ENCODE data around the gene PCNP. TPM values are rescaled to one million over a fixed set of nuclear protein-coding genes. Genes with fewer than 3 reads are reported as not detected.

PCNP gene
- polyA plus RNA-seq, 1 donor (not counting 4 experiments of a cell fraction or from before 2014, with no cell fraction given) = 97.8 TPM

DNA sequence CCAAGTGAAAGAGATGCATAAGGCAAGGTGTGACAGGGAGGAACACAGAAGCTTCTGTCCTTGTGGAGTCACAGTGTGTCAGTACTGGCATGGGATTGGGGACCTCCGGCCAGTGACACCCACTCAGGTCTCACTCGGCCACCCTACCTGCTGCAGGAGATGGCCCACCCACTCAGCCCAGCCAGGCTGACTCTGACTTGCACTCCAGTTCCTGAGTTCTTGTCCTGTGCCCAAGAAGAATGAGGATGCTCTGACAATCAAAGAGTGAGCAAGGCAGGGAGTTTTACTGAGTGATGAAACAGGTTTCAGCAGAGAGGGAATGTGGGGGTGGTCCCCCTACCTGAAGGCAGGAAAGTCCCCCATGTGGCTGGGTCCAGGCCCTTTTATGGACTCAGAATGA, 50.9 kb downstream of the PCNP start:
- no peaks in the 10 kb centered on the region for H3K9me3 ChIP-seq (ENCODE audit: control insufficient read depth, low read depth, low read length)
- H3K27ac ChIP-seq (ENCODE audit: control insufficient read depth, insufficient read depth, low read length) = no peak overlapping the region
- no peak for TF ChIP-seq CTCF (optimal IDR thresholded peaks at IDR 0.05 in 1 of 3, IDR thresholded peaks at IDR 0.05 in 1 of 3, conservative IDR thresholded peaks at IDR 0.05 in 1 of 3; ENCODE audit: extremely low read depth in 1 of 3, insufficient read depth in 2 of 3, low read length in 3 of 3)
- TF ChIP-seq EZH2 (IDR thresholded peaks at IDR 0.05; ENCODE audit: low read length) = no peak
- FAIRE-seq (no peak), DNase-seq (ENCODE audit: low read depth, low spot score) (no peak)
- dilution Hi-C loops (cut with MboI; ENCODE audit: extremely low pct_ligation_motif_present, low sequenced_read_pairs) = no loop called here
- H3K4me1 ChIP-seq (ENCODE audit: control insufficient read depth, extremely low read depth, insufficient read depth, low read length) = no peaks in the 10 kb centered on the region
- H3K36me3 ChIP-seq (ENCODE audit: control insufficient read depth in 2 of 2, extremely low read depth in 1 of 2, insufficient read depth in 2 of 2, low read length in 2 of 2) = no peaks in the 10 kb centered on the region
- H3K9me1 ChIP-seq (ENCODE audit: control insufficient read depth, extremely low read depth, insufficient read depth, low read length) = no peaks in the 10 kb centered on the region
- H3K27me3 ChIP-seq (ENCODE audit: control insufficient read depth, extremely low read depth, insufficient read depth, low read length) = no peaks in the 10 kb centered on the region
- no peaks in the 10 kb centered on the region for H4K20me1 ChIP-seq (ENCODE audit: control insufficient read depth, extremely low read depth, insufficient read depth, low read length)
- no peak overlapping the region for H3K4me2 ChIP-seq (ENCODE audit: control insufficient read depth, extremely low read depth, insufficient read depth, low read depth, low read length)
- H3K9ac ChIP-seq (ENCODE audit: control insufficient read depth, extremely low read depth, insufficient read depth, low read length) = no peak overlapping the region
- H3K79me2 ChIP-seq (ENCODE audit: control insufficient read depth, insufficient read depth, low read length) = no peaks in the 10 kb centered on the region
- no peak overlapping the region for H2AFZ ChIP-seq (ENCODE audit: control insufficient read depth, low read length)
- H3K4me3 ChIP-seq (ENCODE audit: control insufficient read depth in 2 of 3, extremely low read depth in 1 of 3, insufficient read depth in 2 of 3, low read depth in 1 of 3, low read length in 3 of 3) = no peak overlapping the region

- H3K27ac ChIP-seq (ENCODE audit: control insufficient read depth, insufficient read depth, low read length) = no peak overlapping the region
- no peaks in the 10 kb centered on the region for H3K36me3 ChIP-seq (ENCODE audit: control insufficient read depth in 2 of 2, extremely low read depth in 1 of 2, insufficient read depth in 2 of 2, low read length in 2 of 2)
- no peaks in the 10 kb centered on the region for H3K9me1 ChIP-seq (ENCODE audit: control insufficient read depth, extremely low read depth, insufficient read depth, low read length)
- dilution Hi-C loops (cut with MboI; ENCODE audit: extremely low pct_ligation_motif_present, low sequenced_read_pairs) = no loop called here
- H3K27me3 ChIP-seq (ENCODE audit: control insufficient read depth, extremely low read depth, insufficient read depth, low read length) = no peaks in the 10 kb centered on the region
- FAIRE-seq (no peak), DNase-seq (ENCODE audit: low read depth, low spot score) (no peak)
- no peak overlapping the region for H2AFZ ChIP-seq (ENCODE audit: control insufficient read depth, low read length)
- no peak overlapping the region for H3K9ac ChIP-seq (ENCODE audit: control insufficient read depth, extremely low read depth, insufficient read depth, low read length)
- no peaks in the 10 kb centered on the region for H3K79me2 ChIP-seq (ENCODE audit: control insufficient read depth, insufficient read depth, low read length)
- TF ChIP-seq EZH2 (IDR thresholded peaks at IDR 0.05; ENCODE audit: low read length) (no peak), CTCF (optimal IDR thresholded peaks at IDR 0.05 in 1 of 3, IDR thresholded peaks at IDR 0.05 in 1 of 3, conservative IDR thresholded peaks at IDR 0.05 in 1 of 3; ENCODE audit: extremely low read depth in 1 of 3, insufficient read depth in 2 of 3, low read length in 3 of 3) (no peak)
- no peak overlapping the region for H3K4me2 ChIP-seq (ENCODE audit: control insufficient read depth, extremely low read depth, insufficient read depth, low read depth, low read length)
- no peaks in the 10 kb centered on the region for H3K4me1 ChIP-seq (ENCODE audit: control insufficient read depth, extremely low read depth, insufficient read depth, low read length)
- H4K20me1 ChIP-seq (ENCODE audit: control insufficient read depth, extremely low read depth, insufficient read depth, low read length) = no peaks in the 10 kb centered on the region
- H3K4me3 ChIP-seq (ENCODE audit: control insufficient read depth in 2 of 3, extremely low read depth in 1 of 3, insufficient read depth in 2 of 3, low read depth in 1 of 3, low read length in 3 of 3) = no peak overlapping the region
- no peaks in the 10 kb centered on the region for H3K9me3 ChIP-seq (ENCODE audit: control insufficient read depth, low read depth, low read length)
Measured at GRCh38 chr3:101625879-101626278, 51.9 kb downstream of the PCNP start.

Measured in keratinocyte (primary cell).